ENCODE measurements around the gene SLITRK6. TPM values are rescaled to one million over a fixed set of nuclear protein-coding genes. Genes with fewer than 3 reads are reported as not detected.

SLITRK6 gene
- 0.05 TPM in 1 of 2 replicates, not detected in the other for total RNA-seq (2014; rRNA removed; shearing (Covaris generic))

GRCh38 chr13:85799097-85799582 lies at the start of gene SLITRK6:
Gene SLITRK6 (minus strand): TSS chr13:85799419. CDS start chr13:85796508, 2,911 bp downstream.
- DNase-seq, result peak; percentile 2 to 42
- peaks cover 4% of the 10 kb centered on the region for H3K4me1 ChIP-seq
- H3K9me3 ChIP-seq (replicated peaks), result no peaks in the 10 kb centered on the region
- no peaks in the 10 kb centered on the region for H3K36me3 ChIP-seq
- H3K27ac ChIP-seq, result no peak within 1 kb of the TSS
- H3K27me3 ChIP-seq, result no peaks in the 10 kb centered on the region
- no peak within 1 kb of the TSS for H3K4me3 ChIP-seq

- H3K4me3 ChIP-seq, result no peak overlapping the region
- no peaks in the 10 kb centered on the region for H3K9me3 ChIP-seq (replicated peaks)
- no peaks in the 10 kb centered on the region for H3K27me3 ChIP-seq
- H3K27ac ChIP-seq, result no peak overlapping the region
- H3K36me3 ChIP-seq, result no peaks in the 10 kb centered on the region
- no peak for DNase-seq
- H3K4me1 ChIP-seq, result no peaks in the 10 kb centered on the region
Observed at GRCh38 chr13:85847012-85847411, 47.8 kb upstream of the SLITRK6 start.

- H3K27ac ChIP-seq, result no peak overlapping the region
- H3K4me3 ChIP-seq, result no peak overlapping the region
- no peak for DNase-seq
Observed at GRCh38 chr13:85841427-85841826, 42.2 kb upstream of the SLITRK6 start.

GRCh38 chr13:85833921-85834320 lies 34.7 kb upstream of the SLITRK6 start:
- H3K4me1 ChIP-seq, result peaks cover 12% of the 10 kb centered on the region
- no peaks in the 10 kb centered on the region for H3K36me3 ChIP-seq
- no peak overlapping the region for H3K4me3 ChIP-seq
- H3K27me3 ChIP-seq, result no peaks in the 10 kb centered on the region
- H3K9me3 ChIP-seq (replicated peaks), result no peaks in the 10 kb centered on the region
- no peak overlapping the region for H3K27ac ChIP-seq
- DNase-seq, result peak; percentile 41 to 51

More at GRCh38 chr13:85841427-85841826, 42.2 kb upstream of the SLITRK6 start:
- Histone ChIP-seq H3K9me3 (replicated peaks) (no peaks in the 10 kb centered on the region), H3K4me1 (no peaks in the 10 kb centered on the region), H3K27me3 (no peaks in the 10 kb centered on the region), H3K36me3 (no peaks in the 10 kb centered on the region)

GRCh38 chr13:85828094-85828684 lies 29.0 kb upstream of the SLITRK6 start:
- peak in 1 of 2 experiments; percentile 40 for DNase-seq
- Histone ChIP-seq H3K27ac (no peak overlapping the region), H3K36me3 (no peaks in the 10 kb centered on the region), H3K27me3 (no peaks in the 10 kb centered on the region), H3K9me3 (replicated peaks) (no peaks in the 10 kb centered on the region), H3K4me1 (no peaks in the 10 kb centered on the region; the same call in 1 of the 2 replicates), H3K4me3 (no peak overlapping the region)

- no peak for DNase-seq
- H3K9me3 ChIP-seq (replicated peaks), result no peaks in the 10 kb centered on the region
Observed at GRCh38 chr13:85825454-85825853, 26.2 kb upstream of the SLITRK6 start.

GRCh38 chr13:85823832-85824231 lies 24.6 kb upstream of the SLITRK6 start:
- no peaks in the 10 kb centered on the region for H3K36me3 ChIP-seq
- no peaks in the 10 kb centered on the region for H3K9me3 ChIP-seq (replicated peaks)
- no peak overlapping the region for H3K4me3 ChIP-seq
- H3K4me1 ChIP-seq, result no peaks in the 10 kb centered on the region
- H3K27me3 ChIP-seq, result no peaks in the 10 kb centered on the region
- H3K27ac ChIP-seq, result no peak overlapping the region
- DNase-seq, result no peak

More at GRCh38 chr13:85825454-85825853, 26.2 kb upstream of the SLITRK6 start:
- Histone ChIP-seq H3K4me1 (no peaks in the 10 kb centered on the region), H3K27me3 (no peaks in the 10 kb centered on the region), H3K4me3 (no peak overlapping the region), H3K36me3 (no peaks in the 10 kb centered on the region), H3K27ac (no peak overlapping the region)

GRCh38 chr13:85819513-85819912 lies 20.3 kb upstream of the SLITRK6 start:
- no peaks in the 10 kb centered on the region for H3K9me3 ChIP-seq (replicated peaks)
- no peak for DNase-seq
- H3K27me3 ChIP-seq, result no peaks in the 10 kb centered on the region
- no peak overlapping the region for H3K27ac ChIP-seq
- H3K4me1 ChIP-seq, result no peaks in the 10 kb centered on the region
- no peaks in the 10 kb centered on the region for H3K36me3 ChIP-seq
- no peak overlapping the region for H3K4me3 ChIP-seq

GRCh38 chr13:85816413-85816812 lies 17.2 kb upstream of the SLITRK6 start:
- no peak overlapping the region for H3K4me3 ChIP-seq
- H3K27me3 ChIP-seq, result no peaks in the 10 kb centered on the region
- DNase-seq, result no peak
- H3K9me3 ChIP-seq (replicated peaks), result no peaks in the 10 kb centered on the region
- no peaks in the 10 kb centered on the region for H3K36me3 ChIP-seq
- H3K4me1 ChIP-seq, result no peaks in the 10 kb centered on the region
- no peak overlapping the region for H3K27ac ChIP-seq

- Histone ChIP-seq H3K27ac (no peak overlapping the region), H3K27me3 (no peaks in the 10 kb centered on the region), H3K9me3 (replicated peaks) (no peaks in the 10 kb centered on the region)
Observed at GRCh38 chr13:85812282-85812681, 13.1 kb upstream of the SLITRK6 start.

GRCh38 chr13:85808811-85809210 lies 9.6 kb upstream of the SLITRK6 start:
- H3K27ac ChIP-seq, result no peak overlapping the region
- H3K4me3 ChIP-seq, result no peak overlapping the region
- H3K4me1 ChIP-seq, result no peaks in the 10 kb centered on the region
- no peaks in the 10 kb centered on the region for H3K9me3 ChIP-seq (replicated peaks)
- no peaks in the 10 kb centered on the region for H3K27me3 ChIP-seq
- no peak for DNase-seq
- no peaks in the 10 kb centered on the region for H3K36me3 ChIP-seq

More at GRCh38 chr13:85812282-85812681, 13.1 kb upstream of the SLITRK6 start:
- DNase-seq, result no peak
- no peaks in the 10 kb centered on the region for H3K36me3 ChIP-seq
- H3K4me1 ChIP-seq, result no peaks in the 10 kb centered on the region
- H3K4me3 ChIP-seq, result no peak overlapping the region

- no peaks in the 10 kb centered on the region for H3K27me3 ChIP-seq
- no peak overlapping the region for H3K27ac ChIP-seq
- DNase-seq, result peak in 1 of 2 experiments; percentile 70
- H3K4me1 ChIP-seq, result no peaks in the 10 kb centered on the region
- no peaks in the 10 kb centered on the region for H3K36me3 ChIP-seq
- H3K4me3 ChIP-seq, result no peak overlapping the region
- no peaks in the 10 kb centered on the region for H3K9me3 ChIP-seq (replicated peaks)
Observed at GRCh38 chr13:85806553-85807175, 7.4 kb upstream of the SLITRK6 start.

- Histone ChIP-seq H3K27ac (no peak overlapping the region), H3K4me1 (peaks cover 4% of the 10 kb centered on the region), H3K36me3 (no peaks in the 10 kb centered on the region), H3K9me3 (replicated peaks) (no peaks in the 10 kb centered on the region), H3K27me3 (no peaks in the 10 kb centered on the region), H3K4me3 (no peak overlapping the region)
- no peak for DNase-seq
Observed at GRCh38 chr13:85798556-85798955, 663 bp downstream of the SLITRK6 start.

- H3K4me1 ChIP-seq, result peaks cover 4% of the 10 kb centered on the region
- H3K27ac ChIP-seq, result no peak overlapping the region
- H3K27me3 ChIP-seq, result no peaks in the 10 kb centered on the region
- H3K9me3 ChIP-seq (replicated peaks), result no peaks in the 10 kb centered on the region
- no peak overlapping the region for H3K4me3 ChIP-seq
- no peak for DNase-seq
- no peaks in the 10 kb centered on the region for H3K36me3 ChIP-seq
Observed at GRCh38 chr13:85797311-85797710, 1.9 kb downstream of the SLITRK6 start.

- H3K4me1 ChIP-seq, result no peaks in the 10 kb centered on the region
- H3K36me3 ChIP-seq, result no peaks in the 10 kb centered on the region
- H3K4me3 ChIP-seq, result no peak overlapping the region
- no peak for DNase-seq
- no peaks in the 10 kb centered on the region; the same call in 1 of the 2 replicates for H3K27me3 ChIP-seq
- H3K9me3 ChIP-seq (replicated peaks), result no peaks in the 10 kb centered on the region
- H3K27ac ChIP-seq, result no peak overlapping the region
Observed at GRCh38 chr13:85785205-85785604, 14.0 kb downstream of the SLITRK6 start.

All from SJCRH30 (cell line).